TTC549 (cell line): Measurements from ENCODE around the gene CFAP47.
A peak's percentile ranks its signal among the peaks of the same experiment; 100 is the strongest.
"Not testable (repeated sequence)": the region's sequence is repeated elsewhere in the genome, so short reads cannot be mapped to it uniquely, and the experiment has no call there.

Source experiments
- FAIRE-seq: peaks from 2 replicates; lab custom pipeline; 2012; peaks lifted over from hg19 to GRCh38; lab: Jason Lieb, UNC

The CFAP47 gene

GRCh38 chrX:35919536-35920309, at the start of gene CFAP47:
TSS of gene CFAP47 (plus strand) at chrX:35919734. CDS start at chrX:35919800, 66 bp downstream.
- no peak for FAIRE-seq

DNA sequence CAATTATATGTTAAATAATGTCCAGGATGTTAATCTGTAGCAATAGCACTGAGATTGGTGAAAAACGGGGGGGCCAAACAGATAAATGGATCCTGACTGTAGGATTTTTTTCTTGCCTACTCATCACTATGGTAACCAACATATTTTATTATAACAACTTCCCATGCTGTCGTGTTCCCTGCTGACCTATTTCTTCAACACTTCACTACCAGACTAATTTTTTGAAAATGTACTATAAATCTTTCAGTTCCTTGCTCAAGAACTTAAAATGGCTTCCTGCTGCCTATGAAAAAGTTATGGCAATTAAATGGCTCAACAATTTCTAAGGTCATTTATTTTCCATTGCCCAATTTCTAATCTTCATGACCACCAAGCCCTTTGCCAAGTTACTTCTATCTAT, 38.9 kb upstream of the CFAP47 start:
- FAIRE-seq, result no peak

GRCh38 chrX:35886135-35886534, 33.4 kb upstream of the CFAP47 start:
- no peak for FAIRE-seq

DNA sequence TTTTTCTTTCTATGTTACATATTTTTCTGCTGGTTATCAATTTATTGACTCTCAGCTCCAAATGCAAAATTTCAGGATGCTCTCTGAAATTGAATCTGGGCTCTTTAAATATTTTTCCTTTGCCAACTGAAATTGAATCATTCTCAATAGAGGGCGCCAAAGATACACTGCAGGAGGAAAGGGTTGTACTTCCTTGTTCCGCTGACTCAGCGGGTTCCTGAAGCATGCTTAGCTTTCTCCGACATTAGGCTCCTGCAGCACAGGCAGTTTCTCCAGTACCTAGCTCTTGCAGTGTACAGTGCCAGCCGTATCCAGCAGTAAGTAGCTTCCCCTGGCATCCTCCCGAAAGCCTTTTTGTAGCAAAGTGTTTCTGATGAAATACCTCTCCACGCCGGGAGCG, 28.8 kb upstream of the CFAP47 start:
- peak; percentile 82 for FAIRE-seq

DNA sequence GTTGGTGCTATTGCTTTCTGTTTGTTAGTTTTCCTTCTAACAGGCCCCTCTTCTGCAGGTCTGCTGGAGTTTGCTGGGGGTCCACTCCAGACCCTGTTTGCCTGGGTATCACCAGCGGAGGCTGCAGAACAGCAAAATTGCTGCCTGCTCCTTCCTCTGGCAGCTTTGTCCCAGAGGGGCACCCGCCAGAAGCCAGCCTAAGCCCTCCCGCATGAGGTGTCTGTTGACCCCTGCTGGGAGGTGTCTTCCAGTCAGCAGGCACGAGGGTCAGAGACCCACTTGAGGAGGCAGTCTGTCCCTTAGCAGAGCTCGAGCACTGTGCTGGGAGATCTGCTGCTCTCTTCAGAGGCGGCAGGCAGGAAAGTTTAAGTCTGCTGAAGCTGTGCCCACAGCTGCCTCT, 67.3 kb downstream of the CFAP47 start:
- not testable (repeated sequence) for FAIRE-seq

- no peak for FAIRE-seq
These were observed 87.7 kb downstream of the CFAP47 start for GRCh38 chrX:36007207-36007606.

GRCh38 chrX:36019125-36019524, 99.6 kb downstream of the CFAP47 start:
- FAIRE-seq, result no peak

DNA sequence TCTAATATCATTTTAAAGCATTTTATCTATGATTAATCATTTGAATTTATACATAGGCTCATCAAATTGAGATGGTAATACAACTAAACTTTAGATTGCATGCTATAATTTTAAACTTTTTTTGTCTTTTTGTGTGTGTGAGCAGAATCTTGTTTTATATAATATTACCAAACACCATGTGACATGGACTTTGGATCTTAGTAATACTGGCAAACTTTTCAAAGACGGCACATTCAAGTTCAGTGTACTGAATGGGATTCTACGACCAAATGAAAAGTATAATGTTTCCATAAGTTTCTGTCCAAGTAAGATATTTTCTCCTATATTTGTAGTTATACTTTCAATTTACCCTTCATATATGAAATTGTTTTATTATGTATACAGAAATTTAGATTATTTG, 116.0 kb downstream of the CFAP47 start:
- no peak for FAIRE-seq

DNA sequence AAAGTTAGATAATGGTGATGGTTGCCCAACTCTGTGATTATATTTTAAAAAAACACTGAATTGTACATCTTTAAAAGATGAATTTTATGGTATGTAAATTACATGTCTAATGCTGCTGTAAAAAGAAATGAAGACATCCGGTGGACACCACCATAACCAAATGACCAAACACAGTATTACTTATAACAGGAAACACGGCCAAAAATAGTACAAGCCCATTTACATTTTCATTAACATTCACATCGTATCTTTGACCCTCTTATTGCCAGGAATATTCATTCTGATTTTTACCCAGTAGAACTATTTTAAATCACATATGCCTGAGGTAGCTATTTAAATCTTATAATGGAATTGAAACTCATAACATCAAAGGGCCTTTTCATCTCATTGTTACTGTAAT, 143.2 kb downstream of the CFAP47 start:
- no peak for FAIRE-seq

DNA sequence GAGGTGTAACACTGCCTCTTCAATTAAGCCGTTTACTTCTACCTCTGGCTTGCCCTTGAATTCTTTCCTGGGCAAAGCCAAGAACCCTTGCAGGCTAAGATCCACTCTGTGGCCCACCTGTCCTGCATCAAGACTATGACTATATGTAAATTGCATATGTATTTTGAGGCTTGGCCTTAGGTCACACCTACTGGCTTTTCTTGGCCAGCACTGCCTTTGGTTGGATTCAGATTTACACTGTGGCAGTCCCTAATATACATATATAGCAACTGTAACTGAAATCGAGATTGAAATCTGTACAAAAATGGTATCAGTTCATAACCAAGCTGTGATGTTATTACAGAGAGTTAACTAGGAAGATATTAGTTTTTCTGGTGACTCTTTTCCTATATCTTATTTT, 151.5 kb downstream of the CFAP47 start:
- FAIRE-seq, result no peak

- FAIRE-seq, result not testable (repeated sequence)
These were observed 155.5 kb downstream of the CFAP47 start for GRCh38 chrX:36075009-36075408.

DNA sequence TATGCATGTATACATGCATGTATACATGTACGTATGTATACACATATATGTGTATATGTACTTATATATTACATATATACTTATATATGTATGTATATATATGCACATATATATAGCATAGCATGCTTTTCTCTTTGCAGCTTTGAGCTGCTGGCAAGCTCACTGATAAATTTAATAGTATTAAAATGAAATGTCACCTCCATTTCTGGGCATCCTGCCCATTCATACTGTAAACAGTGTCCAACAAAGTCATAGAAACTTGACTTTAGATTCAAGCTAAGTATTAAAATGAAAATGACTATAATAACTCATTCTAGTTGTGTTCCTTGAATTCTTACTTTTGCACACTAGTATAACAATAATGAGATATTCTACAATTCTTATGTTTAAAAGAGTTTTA, 163.7 kb downstream of the CFAP47 start:
- FAIRE-seq, result no peak

- no peak for FAIRE-seq
These were observed 167.8 kb downstream of the CFAP47 start for GRCh38 chrX:36087366-36087765.

DNA sequence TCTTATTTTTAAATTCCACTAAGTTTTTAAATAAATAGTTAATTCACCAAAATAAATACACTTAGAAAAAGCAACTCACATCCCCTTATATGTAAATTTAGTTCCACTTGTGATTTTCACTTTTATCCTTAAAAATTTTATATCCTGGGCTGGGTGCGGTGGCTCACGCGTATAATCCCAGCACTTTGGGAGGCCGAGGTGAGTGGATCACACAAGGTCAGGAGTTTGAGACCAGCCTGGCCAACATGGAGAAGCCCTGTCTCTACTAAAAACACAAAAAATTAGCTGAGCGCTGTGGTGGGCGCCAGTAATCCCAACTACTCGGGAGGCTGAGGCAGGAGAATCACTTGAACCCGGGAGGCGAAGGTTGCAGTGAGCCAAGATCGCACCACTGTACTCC, 169.4 kb downstream of the CFAP47 start:
- FAIRE-seq, result not testable (repeated sequence)

- FAIRE-seq, result no peak
These were observed 182.9 kb downstream of the CFAP47 start for GRCh38 chrX:36102425-36102824.

DNA sequence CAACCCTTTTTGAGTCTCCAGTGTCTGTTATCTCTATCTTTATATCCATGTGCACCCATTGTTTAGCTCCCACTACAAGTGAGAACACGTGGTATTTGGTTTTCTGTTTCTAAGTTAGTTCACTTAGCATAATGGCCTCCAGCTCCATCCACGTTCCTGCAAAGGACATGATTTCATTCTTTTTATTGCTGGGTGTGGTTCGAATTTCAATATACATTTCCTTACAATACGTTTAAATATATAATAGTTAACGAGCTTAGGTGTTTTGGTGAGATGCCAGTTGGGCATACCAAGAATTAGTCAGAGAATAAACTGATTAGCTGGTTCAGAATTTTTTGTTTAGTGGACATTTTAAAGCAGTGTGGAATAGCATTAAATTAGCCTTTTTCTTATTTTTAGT, 196.7 kb downstream of the CFAP47 start:
- FAIRE-seq, result no peak

GRCh38 chrX:36159254-36159653, 239.7 kb downstream of the CFAP47 start:
- no peak for FAIRE-seq

DNA sequence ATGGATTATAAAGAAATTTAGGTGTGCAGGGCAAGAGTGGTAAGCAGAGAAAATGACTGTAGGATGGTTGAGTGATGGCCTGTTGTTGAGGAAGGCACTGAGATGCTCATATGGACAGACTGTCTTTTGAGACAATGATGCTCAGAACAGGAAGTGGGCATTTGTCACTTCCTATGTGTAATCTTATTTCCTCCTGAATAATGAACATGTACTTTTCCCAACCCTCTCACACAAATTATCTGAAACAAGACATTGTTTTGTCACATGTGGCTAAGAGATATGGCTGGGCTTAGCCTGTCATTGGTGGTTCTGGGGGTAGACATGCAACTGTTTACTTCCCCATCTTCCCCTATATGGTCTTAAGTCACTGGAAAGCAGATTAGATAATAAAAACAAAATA, 240.5 kb downstream of the CFAP47 start:
- FAIRE-seq, result no peak

GRCh38 chrX:36198575-36198974, 279.0 kb downstream of the CFAP47 start:
- no peak for FAIRE-seq

DNA sequence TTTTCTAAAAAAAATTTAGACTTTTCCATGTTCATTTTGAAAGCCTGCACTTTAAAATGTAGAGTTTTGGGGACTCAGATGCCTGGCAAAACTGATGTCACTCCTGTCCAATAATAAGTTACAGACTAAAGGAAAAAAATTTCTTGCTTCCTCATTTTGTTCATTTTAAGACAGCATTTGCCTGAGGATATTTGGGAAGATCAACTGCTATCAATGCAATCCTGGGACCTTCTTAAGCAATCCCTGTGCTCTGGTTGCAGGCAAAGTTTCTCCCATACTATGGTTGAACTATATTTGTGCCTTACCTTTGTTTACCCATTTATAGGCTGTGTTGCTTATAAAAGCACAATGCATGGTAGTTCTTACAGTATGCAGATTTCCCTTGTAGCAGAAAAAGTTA, 280.4 kb downstream of the CFAP47 start:
- no peak for FAIRE-seq

- no peak for FAIRE-seq
These were observed 295.4 kb downstream of the CFAP47 start for GRCh38 chrX:36214924-36215323.

DNA sequence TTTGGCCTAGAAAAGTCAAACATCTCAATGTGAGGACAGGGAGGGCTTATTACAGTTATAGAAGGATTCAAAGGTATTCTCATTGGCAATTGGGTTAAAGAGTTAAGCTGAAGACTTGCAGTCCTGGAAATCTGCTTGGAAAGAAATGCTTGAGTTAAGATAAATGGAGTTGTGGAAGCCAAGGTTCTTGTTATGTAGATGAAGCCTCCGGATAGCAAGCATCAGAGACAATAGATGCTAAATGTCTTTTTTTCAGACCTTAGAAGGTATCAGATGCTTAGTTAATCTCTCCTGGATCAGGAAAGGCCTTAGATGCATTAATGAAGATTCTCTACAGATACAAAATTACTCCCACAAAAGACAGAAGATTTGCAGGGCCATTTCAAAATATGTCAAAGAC, 299.3 kb downstream of the CFAP47 start:
- no peak for FAIRE-seq

DNA sequence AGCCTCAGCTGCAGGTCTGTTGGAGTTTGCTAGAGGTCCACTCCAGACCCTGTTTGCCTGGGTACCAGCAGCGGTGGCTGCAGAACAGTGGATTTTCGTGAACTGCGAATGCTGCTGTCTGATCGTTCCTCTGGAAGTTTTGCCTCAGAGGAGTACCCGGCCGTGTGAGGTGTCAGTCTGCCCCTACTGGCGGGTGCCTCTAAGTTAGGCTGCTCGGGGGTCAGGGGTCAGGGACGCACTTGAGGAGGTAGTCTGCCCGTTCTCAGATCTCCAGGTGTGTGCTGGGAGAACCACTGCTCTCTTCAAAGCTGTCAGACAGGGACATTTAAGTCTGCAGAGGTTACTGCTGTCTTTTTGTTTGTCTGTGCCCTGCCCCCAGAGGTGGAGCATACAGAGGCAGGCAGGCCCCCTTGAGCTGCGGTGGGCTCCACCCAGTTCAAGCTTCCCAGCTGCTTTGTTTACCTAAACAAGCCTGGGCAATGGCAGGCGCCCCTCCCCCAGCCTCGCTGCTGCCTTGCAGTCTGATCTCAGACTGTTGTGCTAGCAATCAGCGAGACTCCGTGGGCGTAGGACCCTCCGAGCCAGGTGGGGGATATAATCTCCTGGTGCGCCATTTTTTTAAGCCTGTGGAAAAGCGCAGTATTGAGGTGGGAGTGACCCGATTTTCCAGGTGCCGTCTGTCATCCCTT, 315.4 kb downstream of the CFAP47 start:
- FAIRE-seq, result not testable (repeated sequence)

- no peak for FAIRE-seq
These were observed 321.9 kb downstream of the CFAP47 start for GRCh38 chrX:36241397-36241796.
